Cardiac fibroblast (primary cell): ENCODE data around the gene RALGAPA1.
"Not testable (repeated sequence)": the region's sequence is repeated elsewhere in the genome, so short reads cannot be mapped to it uniquely, and the experiment has no call there.

Experiments used
- DNase-seq, 2 donors: peaks; one replicate each; pipeline versions ENCODE4 v3.0.0 to v3.0.0-alpha.2; 2010; ENCODE audit warnings: low read depth in 2 of 2
- H3K4me3 ChIP-seq, 2 donors: replicated peaks in 1 of 2; 1 replicate in 1 of 2; 2 replicates in 1 of 2; pipeline ENCODE4 v1.5.1; 2011; ENCODE audit warnings: low read depth in 2 of 2, low read length in 2 of 2, mild to moderate bottlenecking in 2 of 2, moderate library complexity in 1 of 2
- CTCF ChIP-seq: IDR thresholded peaks from one replicate; pipeline ENCODE4 v1.5.1; 2011; ENCODE audit warnings: low read depth, mild to moderate bottlenecking, low read length, inconsistent platforms

Gene RALGAPA1

GRCh38 chr14:35783699-35784098 lies 25.4 kb downstream of the RALGAPA1 start:
- no peak for DNase-seq
- H3K4me3 ChIP-seq = no peak overlapping the region
- no peak for TF ChIP-seq CTCF

- TF ChIP-seq CTCF = no peak
- H3K4me3 ChIP-seq = no peak overlapping the region
- DNase-seq = no peak
Measured at GRCh38 chr14:35779368-35779767, 29.7 kb downstream of the RALGAPA1 start.

DNA sequence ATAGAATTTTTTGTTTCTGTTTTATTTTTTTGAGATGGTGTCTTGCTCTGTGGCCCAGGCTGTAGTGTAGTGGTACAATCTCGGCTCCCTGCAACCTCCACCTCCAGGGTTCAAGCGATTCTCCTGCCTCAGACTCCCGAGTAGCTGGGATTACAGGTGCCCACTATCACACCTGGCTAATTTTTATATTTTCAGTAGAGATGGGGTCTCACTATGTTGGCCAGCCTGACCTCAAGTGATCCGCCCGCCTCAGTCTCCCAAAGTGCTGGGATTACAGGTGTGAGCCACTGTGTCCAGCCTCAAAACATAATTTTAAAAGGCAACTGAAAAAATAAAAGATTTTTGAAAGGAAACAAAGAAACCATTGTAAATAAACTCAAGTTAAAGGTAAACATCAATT lies 31.5 kb downstream of the RALGAPA1 start:
- H3K4me3 ChIP-seq, DNase-seq: not testable (repeated sequence)

DNA sequence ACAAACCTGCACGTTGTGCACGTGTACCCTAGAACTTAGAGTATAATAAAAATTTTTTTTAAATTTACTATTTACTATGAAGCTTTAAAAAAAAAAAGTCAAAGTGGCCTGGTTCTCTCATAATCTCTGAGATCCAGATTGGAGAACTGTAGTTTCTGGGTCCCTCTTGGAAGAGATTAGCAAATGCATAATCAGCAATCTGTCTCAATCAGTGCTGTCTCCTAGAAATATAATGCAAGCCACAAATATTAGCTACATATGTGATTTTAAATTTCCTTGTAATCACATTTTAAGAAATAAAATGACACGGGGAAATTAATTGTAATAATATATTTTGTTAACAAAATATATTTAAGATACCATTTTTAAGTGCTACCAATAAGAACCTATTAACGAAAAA lies 32.3 kb downstream of the RALGAPA1 start:
- H3K4me3 ChIP-seq = no peak overlapping the region
- no peak for DNase-seq
- no peak for TF ChIP-seq CTCF

GRCh38 chr14:35776085-35776484 lies 33.0 kb downstream of the RALGAPA1 start:
- not testable (repeated sequence) for DNase-seq, H3K4me3 ChIP-seq

DNA sequence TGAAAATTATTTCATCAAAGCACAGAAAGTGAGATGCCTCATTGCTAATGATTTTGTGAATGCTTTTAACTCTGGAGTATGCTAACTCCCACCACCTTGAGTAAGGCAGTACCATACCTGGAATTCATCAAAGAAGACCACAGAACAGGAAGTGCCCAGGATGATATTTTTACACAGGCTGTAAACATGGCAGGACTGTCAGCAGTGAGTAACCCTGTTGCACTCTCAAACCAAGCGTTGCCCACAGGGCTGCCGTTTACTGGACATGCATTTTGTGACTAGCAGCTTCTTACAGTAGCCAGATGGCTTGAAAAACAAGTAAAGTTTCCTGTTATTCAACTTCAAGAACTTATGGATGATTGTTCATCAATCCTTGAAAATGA lies 42.4 kb downstream of the RALGAPA1 start:
- TF ChIP-seq CTCF = no peak
- no peak overlapping the region for H3K4me3 ChIP-seq
- peak in 1 of 2 donors; percentile 2 for DNase-seq

DNA sequence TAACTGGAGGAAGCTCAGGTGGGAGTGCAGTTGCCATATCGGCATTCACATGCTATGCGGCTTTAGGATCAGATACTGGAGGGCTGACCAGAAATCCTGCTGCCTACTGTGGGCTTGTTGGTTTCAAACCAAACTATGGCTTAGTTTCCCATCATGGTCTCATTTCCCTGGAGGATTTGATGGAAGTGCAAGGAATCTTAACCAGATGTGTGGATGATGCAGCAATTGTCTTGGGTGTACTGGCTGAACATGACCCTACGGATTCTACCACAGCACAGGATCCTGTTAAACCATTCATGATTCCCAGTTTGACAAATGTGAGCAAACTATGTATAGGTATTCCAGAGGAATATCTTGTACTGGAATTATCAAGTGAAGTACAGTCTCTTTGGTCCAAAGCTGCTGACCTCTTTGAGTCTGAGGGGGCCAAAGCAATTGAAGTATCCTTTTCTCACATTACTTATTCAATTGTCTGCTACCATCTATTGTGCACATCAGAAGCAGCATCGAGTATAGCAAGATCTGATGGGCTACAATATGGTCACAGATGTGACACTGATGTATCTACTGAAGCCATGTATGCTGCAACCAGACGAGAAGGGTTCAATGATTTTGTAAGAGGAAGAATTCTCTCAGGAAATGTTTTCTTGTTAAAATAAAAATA lies 42.9 kb downstream of the RALGAPA1 start:
- H3K4me3 ChIP-seq = no peak overlapping the region
- no peak for DNase-seq
- TF ChIP-seq CTCF = no peak

DNA sequence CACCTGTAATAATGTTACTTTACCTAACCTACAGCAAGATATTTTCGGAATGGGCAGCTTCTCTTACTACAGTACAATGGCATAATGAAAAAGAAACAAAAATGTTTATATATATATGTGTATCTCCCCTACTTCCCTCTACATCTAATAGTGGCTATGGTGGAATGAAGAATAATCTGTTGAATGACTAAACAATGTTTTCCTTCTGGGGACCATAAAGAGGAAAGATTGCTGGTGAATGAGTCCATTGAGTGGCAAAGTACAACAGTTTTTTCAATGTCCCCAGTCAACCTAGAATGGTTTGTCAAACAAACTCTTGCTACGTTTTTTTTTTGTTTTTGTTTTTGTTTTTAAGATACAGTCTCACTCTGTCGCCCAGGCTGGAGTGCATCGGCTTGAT lies 47.2 kb downstream of the RALGAPA1 start:
- no peak for TF ChIP-seq CTCF
- no peak overlapping the region for H3K4me3 ChIP-seq
- DNase-seq = no peak
